Esophagus muscularis mucosa (tissue), 3 donors: Measurements from ENCODE around the gene RNGTT.

Experiments used
- POLR2A ChIP-seq: fragments of 450-650 bp; IDR thresholded peaks from one replicate; pipeline ENCODE4 v1.6.1; 2017; ENCODE audit warnings: antibody characterized with exemption, moderate library complexity, mild to moderate bottlenecking, low read depth
- POLR2AphosphoS5 ChIP-seq, 2 donors: sonication (generic); formaldehyde crosslinking; IDR thresholded peaks; one replicate each; pipeline ENCODE4 v1.6.1; 2017; ENCODE audit warnings: antibody characterized with exemption in 2 of 2
- TF ChIP-seq, protein P1 (sequence below), 3 experiments: fragments of 200-600 bp in 2 of 3; fragments of 450-650 bp in 1 of 3; sonication (generic) in 2 of 3; IDR thresholded peaks; one replicate each; pipeline ENCODE4 v1.5.1; 2017 to 2019; ENCODE audit warnings: antibody characterized with exemption in 3 of 3, mild to moderate bottlenecking in 2 of 3, moderate library complexity in 1 of 3

DNA sequence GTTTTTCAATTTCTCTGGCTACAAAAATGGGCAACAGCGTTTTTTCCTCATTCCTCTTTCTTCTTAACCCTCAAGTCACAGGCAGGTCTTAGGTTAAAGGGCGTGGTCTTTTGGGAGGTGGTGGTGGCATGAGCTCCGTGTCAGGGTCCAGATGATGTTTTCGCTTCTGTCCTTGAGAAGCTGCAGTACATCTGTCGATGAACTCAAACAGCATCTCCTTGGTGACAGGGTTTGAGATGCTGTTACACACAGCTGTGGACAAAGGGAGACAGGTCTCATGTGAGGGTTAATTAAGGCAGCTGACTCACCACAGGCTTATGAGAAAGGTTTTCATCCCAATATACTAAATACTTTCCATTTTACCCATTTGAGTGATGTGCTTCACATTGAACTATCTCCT lies 350.8 kb downstream of the RNGTT start:
- TF ChIP-seq, protein P1, sequence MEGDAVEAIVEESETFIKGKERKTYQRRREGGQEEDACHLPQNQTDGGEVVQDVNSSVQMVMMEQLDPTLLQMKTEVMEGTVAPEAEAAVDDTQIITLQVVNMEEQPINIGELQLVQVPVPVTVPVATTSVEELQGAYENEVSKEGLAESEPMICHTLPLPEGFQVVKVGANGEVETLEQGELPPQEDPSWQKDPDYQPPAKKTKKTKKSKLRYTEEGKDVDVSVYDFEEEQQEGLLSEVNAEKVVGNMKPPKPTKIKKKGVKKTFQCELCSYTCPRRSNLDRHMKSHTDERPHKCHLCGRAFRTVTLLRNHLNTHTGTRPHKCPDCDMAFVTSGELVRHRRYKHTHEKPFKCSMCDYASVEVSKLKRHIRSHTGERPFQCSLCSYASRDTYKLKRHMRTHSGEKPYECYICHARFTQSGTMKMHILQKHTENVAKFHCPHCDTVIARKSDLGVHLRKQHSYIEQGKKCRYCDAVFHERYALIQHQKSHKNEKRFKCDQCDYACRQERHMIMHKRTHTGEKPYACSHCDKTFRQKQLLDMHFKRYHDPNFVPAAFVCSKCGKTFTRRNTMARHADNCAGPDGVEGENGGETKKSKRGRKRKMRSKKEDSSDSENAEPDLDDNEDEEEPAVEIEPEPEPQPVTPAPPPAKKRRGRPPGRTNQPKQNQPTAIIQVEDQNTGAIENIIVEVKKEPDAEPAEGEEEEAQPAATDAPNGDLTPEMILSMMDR (IDR thresholded peaks at IDR 0.05), result no peak
- TF ChIP-seq POLR2A (no peak), POLR2AphosphoS5 (IDR thresholded peaks at IDR 0.05) (no peak)
